ENCODE results near the gene ZNF469. TPM values are rescaled to one million over a fixed set of nuclear protein-coding genes. Genes with fewer than 3 reads are reported as not detected.

ZNF469 gene, protein sequence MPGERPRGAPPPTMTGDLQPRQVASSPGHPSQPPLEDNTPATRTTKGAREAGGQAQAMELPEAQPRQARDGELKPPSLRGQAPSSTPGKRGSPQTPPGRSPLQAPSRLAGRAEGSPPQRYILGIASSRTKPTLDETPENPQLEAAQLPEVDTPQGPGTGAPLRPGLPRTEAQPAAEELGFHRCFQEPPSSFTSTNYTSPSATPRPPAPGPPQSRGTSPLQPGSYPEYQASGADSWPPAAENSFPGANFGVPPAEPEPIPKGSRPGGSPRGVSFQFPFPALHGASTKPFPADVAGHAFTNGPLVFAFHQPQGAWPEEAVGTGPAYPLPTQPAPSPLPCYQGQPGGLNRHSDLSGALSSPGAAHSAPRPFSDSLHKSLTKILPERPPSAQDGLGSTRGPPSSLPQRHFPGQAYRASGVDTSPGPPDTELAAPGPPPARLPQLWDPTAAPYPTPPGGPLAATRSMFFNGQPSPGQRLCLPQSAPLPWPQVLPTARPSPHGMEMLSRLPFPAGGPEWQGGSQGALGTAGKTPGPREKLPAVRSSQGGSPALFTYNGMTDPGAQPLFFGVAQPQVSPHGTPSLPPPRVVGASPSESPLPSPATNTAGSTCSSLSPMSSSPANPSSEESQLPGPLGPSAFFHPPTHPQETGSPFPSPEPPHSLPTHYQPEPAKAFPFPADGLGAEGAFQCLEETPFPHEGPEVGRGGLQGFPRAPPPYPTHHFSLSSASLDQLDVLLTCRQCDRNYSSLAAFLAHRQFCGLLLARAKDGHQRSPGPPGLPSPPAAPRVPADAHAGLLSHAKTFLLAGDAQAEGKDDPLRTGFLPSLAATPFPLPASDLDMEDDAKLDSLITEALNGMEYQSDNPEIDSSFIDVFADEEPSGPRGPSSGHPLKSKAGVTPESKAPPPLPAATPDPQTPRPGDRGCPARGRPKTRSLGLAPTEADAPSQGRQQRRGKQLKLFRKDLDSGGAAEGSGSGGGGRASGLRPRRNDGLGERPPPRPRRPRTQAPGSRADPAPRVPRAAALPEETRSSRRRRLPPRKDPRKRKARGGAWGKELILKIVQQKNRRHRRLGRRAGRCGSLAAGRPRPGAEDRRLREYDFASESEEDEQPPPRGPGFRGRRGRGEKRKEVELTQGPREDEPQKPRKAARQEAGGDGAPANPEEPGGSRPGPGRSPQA (N-terminal part only)
- 1.3 and 7.4 TPM in 2 replicates for total RNA-seq

GRCh38 chr16:88382491-88383400, at the start of gene ZNF469:
ZNF469 (plus strand) TSS chr16:88382959; CDS start chr16:88427471, 44,512 bp downstream.

Other genes with a start within 250 kb of the ZNF469 start
- 1.7 and 2.8 TPM in 2 replicates for gene ZFPM1, start 70.3 kb downstream of the ZNF469 start, total RNA-seq
- gene ZC3H18, start 187.4 kb downstream of the ZNF469 start, total RNA-seq = 10.9 and 13.9 TPM in 2 replicates